GM21528 (cell line): Measurements from ENCODE around the gene OSBP2.
"Not testable (repeated sequence)": the region's sequence is repeated elsewhere in the genome, so short reads cannot be mapped to it uniquely, and the experiment has no call there.

Experiments
- ATAC-seq: cut with Tn5 transposase; IDR thresholded peaks from one replicate; pipeline ENCODE4 v1.9.1; 2021; ENCODE audit warnings: mild to moderate bottlenecking, moderate library complexity; ENCODE audit not compliant: unreplicated experiment, low FRiP score

OSBP2 gene

DNA sequence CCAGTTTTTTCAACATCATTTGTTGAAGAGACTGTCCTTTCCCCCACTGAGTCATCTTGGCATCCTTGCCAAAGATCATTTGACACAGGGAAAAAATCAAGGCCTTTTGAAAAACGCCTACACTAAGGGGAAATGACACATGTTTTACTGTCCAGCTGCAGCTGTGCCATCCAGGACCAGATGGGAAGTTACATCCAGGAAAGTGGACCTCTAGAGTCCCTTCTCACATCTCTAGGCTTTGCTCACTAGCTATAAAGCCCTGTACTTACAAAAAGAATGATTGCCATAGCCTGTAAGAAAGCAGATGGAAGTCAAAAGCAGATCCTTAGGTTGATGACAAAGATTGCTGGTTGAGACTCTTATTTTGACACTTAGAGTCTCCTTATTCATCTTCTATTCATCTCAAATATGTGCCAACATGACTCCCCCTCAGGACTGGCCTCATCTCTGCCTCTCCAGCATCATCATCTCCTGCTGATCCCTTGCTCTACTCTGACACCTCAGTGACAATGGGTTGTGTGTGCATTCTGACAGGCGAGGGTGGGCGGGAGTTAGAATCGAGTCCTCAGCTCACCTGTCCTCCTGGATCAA, 22.8 kb downstream of the OSBP2 start:
- ATAC-seq: no peak

DNA sequence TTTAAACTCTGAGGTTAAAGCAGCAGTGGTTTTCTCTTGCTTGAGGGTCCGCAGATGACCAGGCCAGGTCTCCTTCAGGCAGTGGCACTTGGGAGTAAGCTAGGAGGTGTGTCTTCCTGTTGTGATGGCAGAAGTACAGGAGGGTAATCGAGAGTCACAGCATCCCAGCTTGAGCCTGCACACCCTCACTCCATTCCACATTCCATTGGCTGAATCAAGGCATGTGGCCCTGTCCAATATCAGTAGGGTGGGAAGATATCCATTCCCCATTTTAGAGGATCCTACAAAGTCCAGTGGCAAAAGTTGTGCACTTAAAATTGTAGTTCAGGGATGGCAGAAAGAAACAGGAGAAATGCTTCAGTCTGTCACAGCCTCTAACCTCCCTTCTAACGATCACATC, 23.3 kb downstream of the OSBP2 start:
- ATAC-seq: no peak

DNA sequence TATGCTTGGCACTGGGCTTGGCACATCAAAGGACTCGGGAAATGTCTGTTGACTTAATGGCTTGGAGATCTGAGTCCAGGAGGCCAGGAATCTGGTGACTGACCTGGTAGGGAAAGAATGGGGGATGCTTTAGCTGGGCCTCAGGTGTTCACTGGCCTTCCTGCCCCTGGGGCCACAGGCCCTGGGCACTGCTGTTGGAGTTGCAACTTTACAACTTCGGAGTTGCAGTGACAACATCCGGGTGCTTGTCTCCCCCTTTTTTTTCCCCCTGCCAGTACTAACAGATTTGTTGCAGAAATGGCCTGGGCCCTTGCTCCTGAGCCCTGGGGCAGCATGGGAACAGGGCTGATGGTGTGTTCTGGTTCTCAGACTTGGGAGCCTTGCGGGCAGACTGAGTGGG, 23.8 kb downstream of the OSBP2 start:
- ATAC-seq: no peak

DNA sequence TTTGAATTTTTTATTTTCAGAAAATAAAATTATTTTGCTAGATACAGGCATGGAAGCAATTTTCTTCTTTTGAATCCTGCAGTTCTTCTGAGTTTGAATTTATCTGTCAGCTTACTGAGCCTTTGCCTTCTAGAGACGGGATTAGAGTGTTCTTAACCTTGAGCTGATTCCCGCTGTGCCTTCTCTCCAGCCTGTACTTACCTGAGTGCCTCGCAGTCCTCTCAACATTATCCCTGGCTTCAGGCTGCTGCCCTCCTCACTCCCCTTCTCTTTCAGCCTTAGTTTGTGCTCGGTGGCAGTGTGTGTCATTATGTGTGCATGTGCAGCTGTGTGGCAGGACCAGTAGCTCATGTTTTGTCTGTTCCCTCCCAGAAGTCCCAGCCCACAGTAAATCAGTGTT, 24.3 kb downstream of the OSBP2 start:
- ATAC-seq: no peak

DNA sequence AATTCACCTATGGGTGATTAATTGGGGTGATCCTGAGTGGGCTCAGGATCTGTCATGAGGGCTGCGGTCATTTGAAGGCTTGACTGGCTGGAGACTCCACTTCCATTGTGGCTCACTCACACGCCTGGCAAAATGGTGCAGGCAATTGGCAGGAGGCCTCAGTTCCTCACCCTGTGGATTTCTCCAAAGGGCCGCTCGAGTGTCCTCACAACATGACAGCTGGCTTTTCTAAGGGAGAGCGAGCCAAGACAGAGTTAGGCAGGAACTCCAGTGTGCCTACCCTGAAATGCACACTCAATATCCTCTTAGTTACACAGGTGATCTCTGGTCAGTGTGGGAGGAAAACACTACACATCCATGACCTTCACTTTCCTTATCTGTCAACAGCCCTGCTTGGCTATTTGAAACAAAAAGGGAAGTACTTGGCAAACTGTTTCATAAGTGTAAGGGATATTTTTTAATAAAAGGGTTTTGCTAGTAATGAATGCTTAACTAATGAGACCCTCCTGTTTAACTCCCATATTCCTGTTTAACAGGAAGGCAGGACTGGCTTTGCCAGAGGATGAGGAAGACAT, 25.7 kb downstream of the OSBP2 start:
- no peak for ATAC-seq

- ATAC-seq: no peak
Observed at GRCh38 chr22:30721741-30722140, 27.1 kb downstream of the OSBP2 start.

DNA sequence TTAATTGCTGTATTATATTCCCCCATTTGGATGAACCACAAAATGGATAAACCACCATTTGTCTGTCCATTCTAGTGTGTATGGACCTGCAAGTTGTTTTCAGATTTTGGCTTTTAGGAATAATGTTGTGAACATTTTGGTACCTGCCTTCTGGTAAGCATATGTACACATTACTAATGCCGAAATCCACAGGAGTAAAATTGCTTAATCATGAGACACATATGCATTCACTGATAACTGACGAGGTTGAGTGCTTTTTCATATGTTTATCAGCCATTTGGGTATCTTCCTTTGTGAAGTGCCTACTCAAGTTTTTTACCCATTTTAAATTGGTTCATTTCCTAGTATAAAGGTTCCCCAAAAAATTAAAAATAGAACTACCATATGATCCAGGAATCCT, 34.2 kb downstream of the OSBP2 start:
- no peak for ATAC-seq

GRCh38 chr22:30731658-30732057, 37.0 kb downstream of the OSBP2 start:
- no peak for ATAC-seq

DNA sequence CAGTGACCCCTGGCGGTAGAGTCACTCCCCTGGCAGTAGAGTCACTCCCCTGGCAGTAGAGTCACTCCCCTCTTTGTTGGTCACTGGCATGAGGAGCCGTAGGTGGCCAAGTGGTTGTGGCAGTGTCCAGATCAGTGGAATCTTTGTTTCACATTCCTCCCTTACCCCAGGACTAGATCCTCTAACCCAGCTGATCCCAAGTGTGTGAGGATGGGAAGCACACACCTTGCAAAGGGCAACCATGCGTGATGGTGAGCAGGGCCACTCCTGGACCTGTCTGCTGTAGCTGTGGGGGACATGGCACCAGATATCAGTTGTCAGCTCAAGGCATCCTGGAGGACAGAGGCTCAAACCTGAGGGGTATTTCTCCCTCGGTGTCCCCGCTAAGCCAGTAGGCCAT, 37.8 kb downstream of the OSBP2 start:
- no peak for ATAC-seq

- no peak for ATAC-seq
Observed at GRCh38 chr22:30733181-30733631, 38.5 kb downstream of the OSBP2 start.

GRCh38 chr22:30740007-30740406, 45.3 kb downstream of the OSBP2 start:
- not testable (repeated sequence) for ATAC-seq

- not testable (repeated sequence) for ATAC-seq
Observed at GRCh38 chr22:30740511-30740910, 45.8 kb downstream of the OSBP2 start.

DNA sequence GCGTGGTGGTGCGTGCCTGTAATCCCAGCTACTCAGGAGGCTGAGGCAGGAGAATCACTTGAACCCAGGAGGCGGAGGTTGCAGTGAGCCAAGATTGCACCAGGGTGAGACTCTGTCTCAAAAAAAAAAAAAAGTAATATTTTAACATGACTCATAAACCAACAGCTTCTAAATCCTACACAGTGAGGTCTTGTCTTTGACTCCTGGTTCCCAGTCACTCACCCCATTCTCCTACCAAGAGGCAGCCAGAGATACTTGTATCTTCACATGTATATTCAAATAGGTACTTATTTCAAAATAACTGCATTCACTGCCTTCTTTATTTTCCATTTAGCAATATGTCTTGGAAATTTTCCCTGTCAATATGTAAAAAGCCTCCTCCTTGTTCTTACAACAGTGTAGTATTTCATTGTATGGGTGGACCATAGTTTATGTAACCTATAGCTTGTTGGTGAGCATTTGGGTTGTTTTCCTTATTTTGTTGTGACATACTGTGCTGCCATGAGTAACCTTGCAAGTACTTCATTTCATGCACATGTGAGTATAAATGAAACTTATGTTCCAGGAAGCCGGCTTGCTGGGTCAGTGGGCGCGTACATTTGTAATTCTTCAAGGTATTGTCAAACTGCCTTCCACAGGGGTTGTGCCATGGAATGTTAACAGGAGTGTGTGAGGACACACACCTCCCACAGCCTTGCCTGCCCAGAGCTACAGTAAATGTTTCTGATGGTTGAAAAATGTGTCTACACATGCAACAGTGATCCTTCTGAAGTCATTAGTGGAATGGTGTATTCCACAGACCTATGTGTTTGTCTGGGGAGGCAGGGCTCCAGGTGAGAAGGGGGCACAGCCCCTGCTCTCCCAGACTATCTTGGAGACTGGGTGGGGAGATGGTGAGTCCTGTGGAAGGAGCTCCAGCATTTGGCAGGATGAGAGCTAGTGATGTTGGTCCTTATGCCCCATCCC, 47.9 kb downstream of the OSBP2 start:
- no peak for ATAC-seq

DNA sequence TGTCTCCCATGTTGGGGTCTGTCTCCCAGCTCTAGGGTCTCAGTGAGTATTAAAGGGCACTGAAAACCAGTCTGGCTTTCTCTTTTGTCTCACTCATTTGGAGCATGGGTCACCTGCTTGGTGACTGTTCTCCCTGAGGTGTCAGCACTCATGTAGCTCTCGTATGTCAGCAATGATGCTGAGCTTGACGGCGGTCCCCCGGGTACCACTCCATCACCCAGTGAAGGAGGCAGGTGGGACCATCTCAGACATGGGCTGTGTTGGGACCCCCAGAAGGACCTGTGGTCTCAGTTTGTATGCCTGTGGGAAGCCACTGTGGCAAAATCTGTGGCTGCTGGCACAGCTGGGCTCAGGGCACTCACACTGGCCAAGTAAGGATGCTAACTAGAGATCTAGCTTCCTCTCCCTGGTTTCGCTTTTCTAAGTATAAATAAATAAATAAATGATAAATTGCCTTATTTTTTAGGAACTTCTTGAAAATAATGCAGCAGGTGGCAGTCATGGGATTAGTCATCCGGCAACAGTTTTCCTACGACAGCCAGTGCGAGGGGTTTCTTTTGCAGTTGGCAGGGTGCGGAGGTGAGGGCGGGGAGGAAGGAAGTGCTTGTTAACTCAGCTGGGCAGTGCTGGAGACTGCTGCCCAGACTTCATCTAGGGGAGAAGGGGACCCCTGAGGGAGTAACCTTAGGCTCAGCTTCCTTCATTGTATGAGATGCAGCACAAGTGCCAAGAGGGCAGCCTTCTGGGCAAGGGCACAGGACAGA, 48.8 kb downstream of the OSBP2 start:
- ATAC-seq: no peak

DNA sequence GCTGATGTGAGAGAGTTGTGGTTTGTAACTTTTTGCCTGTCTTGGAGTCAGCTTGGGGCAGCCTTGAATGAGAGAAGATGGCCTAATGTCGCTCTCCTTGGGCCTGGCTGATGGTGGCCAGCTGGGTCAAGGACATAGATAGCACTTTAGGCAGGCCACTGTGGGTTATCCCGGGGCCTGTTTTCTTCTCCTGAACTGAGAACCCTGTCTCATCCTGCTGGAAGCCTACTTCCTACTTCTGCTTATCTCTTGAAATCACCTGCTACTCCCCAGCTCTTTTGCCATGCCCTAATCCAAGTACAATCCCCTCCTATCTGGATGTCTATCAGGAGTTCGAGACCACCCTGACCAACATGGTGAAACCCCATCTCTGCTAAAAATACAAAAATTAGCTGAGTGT, 49.5 kb downstream of the OSBP2 start:
- ATAC-seq: no peak

DNA sequence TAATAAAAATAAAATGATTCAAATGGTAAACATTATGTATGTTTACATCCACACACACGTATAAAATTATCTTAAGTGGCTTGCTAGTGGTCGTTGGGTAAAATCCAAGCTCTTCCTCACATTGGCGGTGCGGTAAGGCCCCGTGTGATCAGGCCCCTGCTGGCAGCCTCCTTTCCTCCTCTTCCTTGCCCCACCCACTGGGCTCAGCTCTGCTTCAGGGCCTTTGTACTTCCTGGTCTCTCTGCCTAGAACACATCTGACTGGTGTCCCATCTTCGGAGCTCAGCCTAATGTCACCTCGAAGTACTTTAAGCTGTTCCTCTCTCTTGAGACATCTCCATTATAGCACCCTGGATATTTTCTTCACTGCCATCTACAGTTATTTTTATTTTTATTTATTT, 52.8 kb downstream of the OSBP2 start:
- ATAC-seq: no peak

- ATAC-seq: no peak
Observed at GRCh38 chr22:30749272-30749671, 54.6 kb downstream of the OSBP2 start.

GRCh38 chr22:30749849-30750248, 55.2 kb downstream of the OSBP2 start:
- ATAC-seq: no peak

- ATAC-seq: no peak
Observed at GRCh38 chr22:30751529-30751928, 56.9 kb downstream of the OSBP2 start.

- ATAC-seq: no peak
Observed at GRCh38 chr22:30752771-30753170, 58.1 kb downstream of the OSBP2 start.

- no peak for ATAC-seq
Observed at GRCh38 chr22:30753701-30754100, 59.0 kb downstream of the OSBP2 start.
